ENCODE data around the gene LHX4. TPM values are rescaled to one million over a fixed set of nuclear protein-coding genes. Genes with fewer than 3 reads are reported as not detected.

The LHX4 gene
- total and polyA plus RNA-seq, 2 of the 13 experiments (the other 11 are each of a cell fraction or from before 2014, with no cell fraction given) = 0.03 to 0.07 TPM

GRCh38 chr1:180253585-180254495 is 23.8 kb downstream of the LHX4 start (continued):
- no peak for TF ChIP-seq ZNF670 (CRISPR knock-in tag; IDR thresholded peaks at IDR 0.05; ENCODE audit: borderline replicate concordance)
- TF ChIP-seq, protein P1, sequence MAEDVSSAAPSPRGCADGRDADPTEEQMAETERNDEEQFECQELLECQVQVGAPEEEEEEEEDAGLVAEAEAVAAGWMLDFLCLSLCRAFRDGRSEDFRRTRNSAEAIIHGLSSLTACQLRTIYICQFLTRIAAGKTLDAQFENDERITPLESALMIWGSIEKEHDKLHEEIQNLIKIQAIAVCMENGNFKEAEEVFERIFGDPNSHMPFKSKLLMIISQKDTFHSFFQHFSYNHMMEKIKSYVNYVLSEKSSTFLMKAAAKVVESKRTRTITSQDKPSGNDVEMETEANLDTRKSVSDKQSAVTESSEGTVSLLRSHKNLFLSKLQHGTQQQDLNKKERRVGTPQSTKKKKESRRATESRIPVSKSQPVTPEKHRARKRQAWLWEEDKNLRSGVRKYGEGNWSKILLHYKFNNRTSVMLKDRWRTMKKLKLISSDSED (CRISPR knock-in tag; IDR thresholded peaks at IDR 0.05) = no peak
- no peak for TF ChIP-seq HHEX (CRISPR knock-in tag; IDR thresholded peaks at IDR 0.05)
- TF ChIP-seq, protein P2, sequence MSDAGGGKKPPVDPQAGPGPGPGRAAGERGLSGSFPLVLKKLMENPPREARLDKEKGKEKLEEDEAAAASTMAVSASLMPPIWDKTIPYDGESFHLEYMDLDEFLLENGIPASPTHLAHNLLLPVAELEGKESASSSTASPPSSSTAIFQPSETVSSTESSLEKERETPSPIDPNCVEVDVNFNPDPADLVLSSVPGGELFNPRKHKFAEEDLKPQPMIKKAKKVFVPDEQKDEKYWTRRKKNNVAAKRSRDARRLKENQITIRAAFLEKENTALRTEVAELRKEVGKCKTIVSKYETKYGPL (CRISPR knock-in tag; IDR thresholded peaks at IDR 0.05) = no peak
- no peak for TF ChIP-seq ZNF20 (CRISPR knock-in tag; IDR thresholded peaks at IDR 0.05)
- TF ChIP-seq ZNF292 (CRISPR knock-in tag; IDR thresholded peaks at IDR 0.05; ENCODE audit: borderline replicate concordance, low read depth) = peak; percentile 83
- no peak for TF ChIP-seq ELF3 (CRISPR knock-in tag; IDR thresholded peaks at IDR 0.05)
- TF ChIP-seq ZBTB21 (CRISPR knock-in tag; IDR thresholded peaks at IDR 0.05) = no peak
- TF ChIP-seq ZNF597 (CRISPR knock-in tag; IDR thresholded peaks at IDR 0.05) = no peak
- TF ChIP-seq ZNF570 (CRISPR knock-in tag; IDR thresholded peaks at IDR 0.05; ENCODE audit: borderline replicate concordance) = no peak
- no peak for TF ChIP-seq NCOA5 (CRISPR knock-in tag; IDR thresholded peaks at IDR 0.05)
- TF ChIP-seq PHF21A (CRISPR knock-in tag; IDR thresholded peaks at IDR 0.05) = peak; percentile 57; the same call in 1 of the 2 replicates
- no peak for TF ChIP-seq ZNF569 (CRISPR knock-in tag; IDR thresholded peaks at IDR 0.05; ENCODE audit: borderline replicate concordance)
- TF ChIP-seq GABPA (IDR thresholded peaks at IDR 0.05; ENCODE audit: low read depth, low read length) = no peak
- no peak for TF ChIP-seq GABPA (CRISPR knock-in tag; IDR thresholded peaks at IDR 0.05; ENCODE audit: low read depth)
- no peak for TF ChIP-seq E2F1 (CRISPR knock-in tag; IDR thresholded peaks at IDR 0.05)
- no peak for TF ChIP-seq SP2 (CRISPR knock-in tag; IDR thresholded peaks at IDR 0.05)
- TF ChIP-seq ZNF558 (CRISPR knock-in tag; IDR thresholded peaks at IDR 0.05; ENCODE audit: borderline replicate concordance) = no peak
- TF ChIP-seq ZNF557 (CRISPR knock-in tag; IDR thresholded peaks at IDR 0.05) = no peak
- TF ChIP-seq ZBTB39 (CRISPR knock-in tag; IDR thresholded peaks at IDR 0.05) = 0 out of 2 replicates have a peak, but pooled peaks have one; percentile 35
